ENCODE data around the gene C9.
"Not testable (repeated sequence)": the region's sequence is repeated elsewhere in the genome, so short reads cannot be mapped to it uniquely, and the experiment has no call there.

DNA sequence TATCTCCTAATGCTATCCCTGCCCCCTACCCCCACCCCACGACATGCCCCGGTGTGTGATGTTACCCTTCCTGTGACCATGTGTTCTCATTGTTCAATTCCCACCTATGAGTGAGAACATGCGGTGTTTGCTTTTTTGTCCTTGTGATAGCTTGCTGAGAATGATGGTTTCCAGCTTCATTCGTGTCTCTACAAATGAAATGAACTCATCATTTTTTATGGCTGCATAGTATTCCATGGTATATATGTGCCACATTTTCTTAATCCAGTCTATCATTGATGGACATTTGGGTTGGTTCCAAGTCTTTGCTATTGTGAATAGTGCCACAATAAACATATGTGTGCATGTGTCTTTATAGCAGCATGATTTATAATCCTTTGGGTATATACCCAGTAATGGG lies 88.4 kb downstream of the C9 start:
- TF ChIP-seq CTCF, KLF8, ZBTB20 (tag by site-specific recombination; IDR thresholded peaks at IDR 0.05): not testable (repeated sequence)

All from HEK293 (cell line).